Measurements from ENCODE around the gene CATSPER3. TPM values are rescaled to one million over a fixed set of nuclear protein-coding genes. Genes with fewer than 3 reads are reported as not detected.

Gene CATSPER3
- total RNA-seq, 4 donors from 2014 or later, result 0.56 TPM; not detected in 3

DNA sequence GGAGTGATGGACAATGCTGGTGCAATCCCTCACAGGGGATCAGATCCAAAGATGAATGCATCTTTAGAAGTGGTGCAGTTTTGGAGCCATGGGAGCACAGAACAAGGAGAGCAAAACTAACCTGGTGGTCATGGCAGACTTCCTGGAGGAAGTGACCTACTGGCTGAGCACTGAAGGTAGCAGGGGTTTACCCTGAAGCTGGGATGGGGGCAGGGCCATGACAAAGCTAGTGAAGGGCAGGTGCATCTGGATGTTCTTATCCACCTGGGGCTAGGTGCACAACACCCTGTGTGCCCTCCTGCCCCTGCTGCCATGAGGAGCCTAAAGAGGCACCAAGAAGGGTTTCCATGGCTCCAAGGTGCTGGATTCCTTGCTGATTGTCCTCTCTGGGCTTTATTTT, 77.8 kb downstream of the CATSPER3 start:
- no peak overlapping the region for H3K27ac ChIP-seq
- no peaks in the 10 kb centered on the region for H3K36me3 ChIP-seq
- H3K4me3 ChIP-seq (replicated peaks in 1 of 3), result no peak overlapping the region
- H3K4me1 ChIP-seq, result no peaks in the 10 kb centered on the region
- intact Hi-C loops (cut with DNase I), result no loop called here
- DNase-seq, result no peak
- no peak for TF ChIP-seq POLR2A (IDR thresholded peaks at IDR 0.05)
- TF ChIP-seq CTCF (IDR thresholded peaks at IDR 0.05), result no peak
- H3K9me3 ChIP-seq, result no peaks in the 10 kb centered on the region
- peaks cover 10% of the 10 kb centered on the region for H3K27me3 ChIP-seq

GRCh38 chr5:135046661-135047346, 79.1 kb downstream of the CATSPER3 start:
- no peaks in the 10 kb centered on the region for H3K9me3 ChIP-seq
- TF ChIP-seq CTCF (IDR thresholded peaks at IDR 0.05), result no peak
- no peak for TF ChIP-seq POLR2A (IDR thresholded peaks at IDR 0.05)
- 79 to 80% methylated on average over 5 of the region's 5 CpGs for WGBS, 2 donors
- DNase-seq, result no peak
- no peaks in the 10 kb centered on the region for H3K36me3 ChIP-seq
- no peaks in the 10 kb centered on the region for H3K27me3 ChIP-seq
- H3K4me3 ChIP-seq (replicated peaks in 1 of 3), result no peak overlapping the region
- H3K27ac ChIP-seq, result no peak overlapping the region
- no peaks in the 10 kb centered on the region for H3K4me1 ChIP-seq
- intact Hi-C loops (cut with DNase I), result no loop called here

DNA sequence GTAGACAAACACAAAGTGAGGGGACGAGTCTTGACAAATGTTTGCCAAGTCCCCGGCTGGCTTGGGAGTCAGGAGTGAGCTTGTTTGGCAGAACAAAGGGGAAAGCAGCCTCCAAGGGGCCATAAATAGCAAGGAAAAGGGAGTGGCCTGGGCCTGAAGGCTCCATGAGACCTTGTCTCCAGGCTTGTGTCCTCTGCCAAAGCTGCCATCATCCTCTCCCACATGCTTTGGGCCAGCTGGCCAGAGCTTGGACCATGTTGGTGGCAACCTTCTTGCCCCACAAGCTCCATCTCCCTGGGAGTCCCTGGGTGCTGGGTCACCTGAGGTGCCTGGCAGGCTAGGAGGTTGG, 79.6 kb downstream of the CATSPER3 start:
- Histone ChIP-seq H3K4me1 (no peaks in the 10 kb centered on the region), H3K27me3 (no peaks in the 10 kb centered on the region), H3K9me3 (no peaks in the 10 kb centered on the region), H3K4me3 (replicated peaks in 1 of 3) (no peak overlapping the region), H3K36me3 (no peaks in the 10 kb centered on the region), H3K27ac (no peak overlapping the region)
- intact Hi-C loops (cut with DNase I), result no loop called here
- 65 to 75% methylated on average over 2 of the region's 2 CpGs for whole genome bisulfite sequencing, 2 donors
- TF ChIP-seq CTCF (IDR thresholded peaks at IDR 0.05), result no peak
- no peak for TF ChIP-seq POLR2A (IDR thresholded peaks at IDR 0.05)
- no peak for DNase-seq

GRCh38 chr5:135048286-135048685, 80.6 kb downstream of the CATSPER3 start:
- Histone ChIP-seq H3K4me3 (replicated peaks in 1 of 3) (no peak overlapping the region), H3K27me3 (no peaks in the 10 kb centered on the region), H3K4me1 (no peaks in the 10 kb centered on the region), H3K36me3 (no peaks in the 10 kb centered on the region), H3K9me3 (no peaks in the 10 kb centered on the region), H3K27ac (no peak overlapping the region)
- DNase-seq, result no peak
- intact Hi-C loops (cut with DNase I), result no loop called here
- WGBS, 2 donors, result 93 to 100% methylated on average over 2 of the region's 2 CpGs
- TF ChIP-seq POLR2A (IDR thresholded peaks at IDR 0.05) (no peak), CTCF (IDR thresholded peaks at IDR 0.05) (no peak)

- Histone ChIP-seq H3K4me3 (replicated peaks in 1 of 3) (no peak overlapping the region), H3K9me3 (no peaks in the 10 kb centered on the region), H3K27ac (no peak overlapping the region), H3K27me3 (no peaks in the 10 kb centered on the region), H3K36me3 (no peaks in the 10 kb centered on the region), H3K4me1 (no peaks in the 10 kb centered on the region)
- no peak for TF ChIP-seq POLR2A (IDR thresholded peaks at IDR 0.05)
- intact Hi-C loops (cut with DNase I), result no loop called here
- WGBS, 2 donors, result 32 to 50% methylated on average over 1 of the region's 1 CpG
- no peak for DNase-seq
Measured at GRCh38 chr5:135048930-135049329, 81.2 kb downstream of the CATSPER3 start.
